Smooth muscle cell (in vitro differentiated cells): ENCODE results near the gene MAP3K5. TPM values are rescaled to one million over a fixed set of nuclear protein-coding genes. Genes with fewer than 3 reads are reported as not detected.

Experiments
- DNase-seq: peaks from one replicate; lab custom pipeline; 2025; ENCODE audit not compliant: unreplicated experiment; lab: John Stamatoyannopoulos, UW
- H2AFZ ChIP-seq: fragments of 200-600 bp; sonication (generic); 2 replicates; pipeline ENCODE4 v1.6.0; 2016; ENCODE audit warnings: antibody characterized with exemption, low read depth, mild to moderate bottlenecking
- H3F3A ChIP-seq: fragments of 200-600 bp; sonication (generic); 2 replicates; pipeline ENCODE4 v1.6.0; 2017; ENCODE audit warnings: antibody characterized with exemption, low read depth
- H3K27ac ChIP-seq: fragments of 200-600 bp; sonication (generic); 2 replicates; pipeline ENCODE4 v1.5.1; 2016; ENCODE audit warnings: low read depth, mild to moderate bottlenecking
- H3K27me3 ChIP-seq: fragments of 200-600 bp; sonication (generic); 2 replicates; pipeline ENCODE4 v1.6.1; 2016; ENCODE audit warnings: low read depth, mild to moderate bottlenecking
- H3K36me3 ChIP-seq: fragments of 200-600 bp; sonication (generic); 2 replicates; pipeline ENCODE4 v1.5.1; 2016; ENCODE audit warnings: low read depth
- H3K4me1 ChIP-seq: fragments of 200-600 bp; sonication (generic); 2 replicates; pipeline ENCODE4 v1.5.1; 2016; ENCODE audit warnings: low read depth
- H3K4me2 ChIP-seq: fragments of 200-600 bp; sonication (generic); 2 replicates; pipeline ENCODE4 v1.6.0; 2016; ENCODE audit warnings: mild to moderate bottlenecking
- H3K4me3 ChIP-seq: fragments of 200-600 bp; sonication (generic); 2 replicates; pipeline ENCODE4 v1.5.1; 2016; ENCODE audit warnings: mild to moderate bottlenecking
- H3K79me2 ChIP-seq: fragments of 200-600 bp; sonication (generic); 2 replicates; pipeline ENCODE4 v1.6.0; 2016; ENCODE audit warnings: low read depth, mild to moderate bottlenecking
- H3K9ac ChIP-seq: fragments of 200-600 bp; sonication (generic); 2 replicates; pipeline ENCODE4 v1.6.0; 2016; ENCODE audit warnings: low read depth
- H3K9me3 ChIP-seq: fragments of 200-600 bp; sonication (generic); replicated peaks from 2 replicates; pipeline ENCODE4 v1.5.1; 2016; ENCODE audit warnings: low read depth
- H4K20me1 ChIP-seq: fragments of 200-600 bp; sonication (generic); 2 replicates; pipeline ENCODE4 v1.6.0; 2016; ENCODE audit warnings: low read depth
- CTCF ChIP-seq: fragments of 200-600 bp; sonication (generic); IDR thresholded peaks from 2 replicates; pipeline ENCODE4 v1.5.1; 2017; ENCODE audit warnings: borderline replicate concordance, mild to moderate bottlenecking, antibody characterized with exemption; ENCODE audit not compliant: insufficient read depth, poor library complexity, severe bottlenecking
- WGBS: methylation state at CpG from one replicate; pipeline ENCODE4 v1.1.7; 2016; ENCODE audit warnings: low lambda C conversion rate; 5-methylcytosine and 5-hydroxymethylcytosine counted together
- polyA plus RNA-seq: library from polyadenylated mRNA; unstranded; fragments of >200 nt; fragmentation: Nextera tagmentation; extraction: Ambion mirVana; gene quantifications from 2 replicates; pipeline ENCODE4 v1.2.1, GENCODE V29; 2016
- total RNA-seq: library from RNA; depleted of rRNA; stranded (reverse); fragments of >200 nt; gene quantifications from 2 replicates; pipeline ENCODE4 v1.2.3, GENCODE V29; 2014

The MAP3K5 gene
- total and polyA plus RNA-seq, 2 experiments from 2014 or later: 0.93 to 2.1 TPM

GRCh38 chr6:136750696-136751521 lies 41.4 kb downstream of the MAP3K5 start:
- no peaks in the 10 kb centered on the region for H3K9me3 ChIP-seq
- TF ChIP-seq CTCF: no peak
- no peak for DNase-seq
- H3K27ac ChIP-seq: no peak overlapping the region
- no peaks in the 10 kb centered on the region for H3K4me1 ChIP-seq
- H3K4me2 ChIP-seq: no peak overlapping the region
- no peak overlapping the region for H3K9ac ChIP-seq
- H3K36me3 ChIP-seq: no peaks in the 10 kb centered on the region
- WGBS: 71% methylated on average over 4 of the region's 4 CpGs
- no peaks in the 10 kb centered on the region for H3K27me3 ChIP-seq
- H3K4me3 ChIP-seq: no peak overlapping the region
- no peak overlapping the region for H2AFZ ChIP-seq
- no peaks in the 10 kb centered on the region for H3F3A ChIP-seq
- H4K20me1 ChIP-seq: no peaks in the 10 kb centered on the region
- no peaks in the 10 kb centered on the region for H3K79me2 ChIP-seq

GRCh38 chr6:136749359-136749997 lies 42.8 kb downstream of the MAP3K5 start:
- no peaks in the 10 kb centered on the region for H3F3A ChIP-seq

GRCh38 chr6:136747507-136747906 lies 44.8 kb downstream of the MAP3K5 start:
- Histone ChIP-seq H3K9ac (no peak overlapping the region), H3K4me3 (no peak overlapping the region), H3K9me3 (no peaks in the 10 kb centered on the region), H3K4me2 (no peak overlapping the region), H3K27ac (no peak overlapping the region), H3F3A (no peaks in the 10 kb centered on the region), H3K27me3 (peaks cover 14% of the 10 kb centered on the region), H3K36me3 (no peaks in the 10 kb centered on the region), H4K20me1 (no peaks in the 10 kb centered on the region), H3K79me2 (no peaks in the 10 kb centered on the region), H3K4me1 (no peaks in the 10 kb centered on the region), H2AFZ (no peak overlapping the region)
- no peak for DNase-seq
- 96% methylated on average over 1 of the region's 1 CpG for WGBS
- no peak for TF ChIP-seq CTCF

More at GRCh38 chr6:136749359-136749997, 42.8 kb downstream of the MAP3K5 start:
- Histone ChIP-seq H4K20me1 (no peaks in the 10 kb centered on the region), H3K9me3 (no peaks in the 10 kb centered on the region), H3K4me3 (no peak overlapping the region), H3K27ac (no peak overlapping the region), H3K4me2 (no peak overlapping the region), H3K36me3 (no peaks in the 10 kb centered on the region), H2AFZ (no peak overlapping the region), H3K4me1 (no peaks in the 10 kb centered on the region), H3K79me2 (no peaks in the 10 kb centered on the region), H3K27me3 (peaks cover 12% of the 10 kb centered on the region), H3K9ac (no peak overlapping the region)
- WGBS: 94% methylated on average over 13 of the region's 13 CpGs
- TF ChIP-seq CTCF: no peak
- no peak for DNase-seq
